Heart right ventricle (tissue), 16 donors: ENCODE measurements around the gene POLE. TPM values are rescaled to one million over a fixed set of nuclear protein-coding genes. Genes with fewer than 3 reads are reported as not detected.

ENCODE experiments used
- ATAC-seq, 8 donors: fragments of 200-7000 bp; cut with Tn5 transposase; one replicate each; pipeline ENCODE4 v1.9.1; 2020; ENCODE audit warnings: mild to moderate bottlenecking in 8 of 8, moderate library complexity in 8 of 8, moderate number of reproducible peaks in 1 of 8
- DNase-seq, 2 donors: peaks; one replicate each; pipeline ENCODE4 v3.0.0-alpha.2; 2020
- H3K27ac ChIP-seq, 10 donors: fragments of 200-600 bp; sonication (generic) in 2 of 10; one replicate each; pipeline versions ENCODE4 v1.5.0 to v1.8.0; 2020 to 2022; ENCODE audit warnings: mild to moderate bottlenecking in 3 of 10
- H3K27me3 ChIP-seq, 7 donors: fragments of 200-600 bp; one replicate each; pipeline ENCODE4 v1.8.0; 2021 to 2022; ENCODE audit warnings: mild to moderate bottlenecking in 2 of 7
- H3K36me3 ChIP-seq, 9 donors: fragments of 200-600 bp; sonication (generic) in 1 of 9; one replicate each; pipeline versions ENCODE4 v1.5.0 to v1.8.0; 2020 to 2022; ENCODE audit warnings: mild to moderate bottlenecking in 2 of 9
- H3K4me1 ChIP-seq, 9 donors: fragments of 200-600 bp; sonication (generic) in 1 of 9; one replicate each; pipeline versions ENCODE4 v1.5.0 to v1.8.0; 2020 to 2022; ENCODE audit warnings: mild to moderate bottlenecking in 4 of 9
- H3K4me3 ChIP-seq, 10 donors: fragments of 200-600 bp; sonication (generic) in 2 of 10; one replicate each; pipeline versions ENCODE4 v1.5.0 to v1.8.0; 2020 to 2022; ENCODE audit warnings: mild to moderate bottlenecking in 7 of 10, moderate library complexity in 2 of 10
- H3K9me3 ChIP-seq, 11 donors: fragments of 200-600 bp in 10 of 11; sonication (generic) in 2 of 11; one replicate each; pipeline versions ENCODE4 v1.5.0 to v1.8.0; 2013 to 2022; ENCODE audit warnings: mild to moderate bottlenecking in 2 of 11, control low read depth in 1 of 11, moderate library complexity in 1 of 11
- WGBS, 2 donors: extraction: QIAGEN DNeasy Blood & Tissue Kit; methylation state at CpG; one replicate each; pipeline ENCODE4 v1.1.7; 2013; ENCODE audit warnings: inconsistent platforms in 1 of 2; 5-methylcytosine and 5-hydroxymethylcytosine counted together
- intact Hi-C, 10 donors: fragments of 100-400 bp; cut with DNase I; formaldehyde crosslinking; loops; one replicate each; pipeline versions ENCODE4 v1.11.1 to v1.14.2; 2022
- polyA plus RNA-seq, 2 donors: library from polyadenylated mRNA; stranded (reverse); fragments of 200-250 nt; gene quantifications; one replicate each; pipeline ENCODE4 v1.2.3, GENCODE V29; 2013
- total RNA-seq, 10 donors: library from RNA; stranded (reverse); fragmentation: NEBNext Ultra II Directional in 3 of 10; extraction: Animal tissue kit (Norgen Biotek cat#: 25700) in 3 of 10; gene quantifications; one replicate each; pipeline versions ENCODE4 v1.2.1 to v1.2.4, GENCODE V29; 2021 to 2023
- TF ChIP-seq, protein P1 (sequence below), 9 donors: fragments of 200-600 bp; sonication (generic) in 2 of 9; IDR thresholded peaks; one replicate each; pipeline versions ENCODE4 v1.5.0 to v1.8.0; 2021 to 2022; ENCODE audit warnings: antibody characterized with exemption in 9 of 9, mild to moderate bottlenecking in 5 of 9, moderate library complexity in 1 of 9
- donor health status: Arrhythmogenic right ventricular cardiomyopathy.
- donor health status: ischemic (EF 13 %, LVEDD 7.1; RV severe dilation, severe dysfunction).
- donor health status: healthy with polysubstance abuse.
- donor health status: DM: no; HTN: yes; CAD: no.
- donor health status: DM: no; HTN: no; CAD: no.
- donor health status: ischemic (EF 25% LVEDD 6.9; RV normal size, moderate dysfunction).
- donor health status: ischemic (EF 25% LVEDD 5.7; RV mildly dilated, moderate dysfunction).
- donor health status: healthy.
- donor health status: DM: yes; HTN: yes; CAD: no.
- donor health status: Ischemic cardiomyopathy.
- donor health status: ischemic (EF 35%, LVEDD 5.7; RV mildly dilated, moderate dysfunction).
- donor health status: nonischemic (EF 11% LVEDD 7.7; RV severe dilation, severe dysfunction).
- donor health status: DM: yes; HTN: yes; CAD: no.
- donor health status: PGD.
- donor health status: ischemic (EF 29% LVEDD 5.4; RV normal size, mild dysfunction).
- donor health status: nonischemic (EF 23%, LVEDD 6.1; RV moderate dilation, normal function).

POLE gene
- total and polyA plus RNA-seq, 12 donors = 6.8 to 25.8 (median 9.9) TPM

DNA sequence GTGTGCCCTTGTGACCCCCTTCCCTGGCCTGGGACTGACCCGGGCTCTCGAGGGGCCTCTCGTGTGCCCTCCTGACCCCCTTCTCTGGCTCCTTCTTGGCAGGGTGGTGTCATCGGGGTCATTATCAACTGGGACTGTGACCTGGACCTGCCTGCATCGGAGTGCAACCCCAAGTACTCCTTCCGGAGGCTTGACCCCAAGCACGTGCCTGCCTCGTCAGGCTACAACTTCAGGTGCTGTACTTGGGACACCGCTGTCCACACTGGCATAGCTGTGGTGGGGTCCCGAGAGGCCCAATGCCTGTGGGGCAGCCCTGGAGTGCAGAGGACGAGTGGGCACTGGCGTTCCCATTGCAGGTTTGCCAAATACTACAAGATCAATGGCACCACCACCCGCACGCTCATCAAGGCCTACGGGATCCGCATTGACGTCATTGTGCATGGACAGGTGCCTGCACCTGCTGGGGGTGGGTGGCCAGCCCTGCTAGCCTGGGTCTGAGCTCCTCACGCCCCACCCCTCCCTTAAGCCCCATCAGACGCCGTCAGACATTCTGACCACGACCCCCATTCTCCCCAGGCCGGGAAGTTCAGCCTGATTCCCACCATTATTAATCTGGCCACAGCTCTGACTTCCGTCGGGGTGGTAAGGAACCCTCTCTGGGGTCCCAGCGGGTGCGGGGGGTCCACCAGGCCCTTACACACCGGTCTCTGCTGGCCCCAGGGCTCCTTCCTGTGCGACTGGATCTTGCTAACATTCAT lies 66.1 kb downstream of the POLE start:
- no peak overlapping the region for H3K27ac ChIP-seq
- 79 to 83% methylated on average over 28 of the region's 28 CpGs for WGBS, 2 donors
- intact Hi-C loops = no loop called here
- no peak overlapping the region for H3K4me3 ChIP-seq
- peaks cover 0 to 18% (median 5%) of the 10 kb centered on the region in 11 donors for H3K9me3 ChIP-seq
- peaks cover 0 to 18% (median 12%) of the 10 kb centered on the region in 9 donors for H3K4me1 ChIP-seq
- ATAC-seq (no peak), DNase-seq (no peak)
- TF ChIP-seq, protein P1, sequence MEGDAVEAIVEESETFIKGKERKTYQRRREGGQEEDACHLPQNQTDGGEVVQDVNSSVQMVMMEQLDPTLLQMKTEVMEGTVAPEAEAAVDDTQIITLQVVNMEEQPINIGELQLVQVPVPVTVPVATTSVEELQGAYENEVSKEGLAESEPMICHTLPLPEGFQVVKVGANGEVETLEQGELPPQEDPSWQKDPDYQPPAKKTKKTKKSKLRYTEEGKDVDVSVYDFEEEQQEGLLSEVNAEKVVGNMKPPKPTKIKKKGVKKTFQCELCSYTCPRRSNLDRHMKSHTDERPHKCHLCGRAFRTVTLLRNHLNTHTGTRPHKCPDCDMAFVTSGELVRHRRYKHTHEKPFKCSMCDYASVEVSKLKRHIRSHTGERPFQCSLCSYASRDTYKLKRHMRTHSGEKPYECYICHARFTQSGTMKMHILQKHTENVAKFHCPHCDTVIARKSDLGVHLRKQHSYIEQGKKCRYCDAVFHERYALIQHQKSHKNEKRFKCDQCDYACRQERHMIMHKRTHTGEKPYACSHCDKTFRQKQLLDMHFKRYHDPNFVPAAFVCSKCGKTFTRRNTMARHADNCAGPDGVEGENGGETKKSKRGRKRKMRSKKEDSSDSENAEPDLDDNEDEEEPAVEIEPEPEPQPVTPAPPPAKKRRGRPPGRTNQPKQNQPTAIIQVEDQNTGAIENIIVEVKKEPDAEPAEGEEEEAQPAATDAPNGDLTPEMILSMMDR (IDR thresholded peaks at IDR 0.05) = no peak
- peaks cover 27 to 46% (median 40%) of the 10 kb centered on the region in 7 donors for H3K27me3 ChIP-seq
- peaks cover 0 to 27% (median 0%) of the 10 kb centered on the region in 9 donors for H3K36me3 ChIP-seq

DNA sequence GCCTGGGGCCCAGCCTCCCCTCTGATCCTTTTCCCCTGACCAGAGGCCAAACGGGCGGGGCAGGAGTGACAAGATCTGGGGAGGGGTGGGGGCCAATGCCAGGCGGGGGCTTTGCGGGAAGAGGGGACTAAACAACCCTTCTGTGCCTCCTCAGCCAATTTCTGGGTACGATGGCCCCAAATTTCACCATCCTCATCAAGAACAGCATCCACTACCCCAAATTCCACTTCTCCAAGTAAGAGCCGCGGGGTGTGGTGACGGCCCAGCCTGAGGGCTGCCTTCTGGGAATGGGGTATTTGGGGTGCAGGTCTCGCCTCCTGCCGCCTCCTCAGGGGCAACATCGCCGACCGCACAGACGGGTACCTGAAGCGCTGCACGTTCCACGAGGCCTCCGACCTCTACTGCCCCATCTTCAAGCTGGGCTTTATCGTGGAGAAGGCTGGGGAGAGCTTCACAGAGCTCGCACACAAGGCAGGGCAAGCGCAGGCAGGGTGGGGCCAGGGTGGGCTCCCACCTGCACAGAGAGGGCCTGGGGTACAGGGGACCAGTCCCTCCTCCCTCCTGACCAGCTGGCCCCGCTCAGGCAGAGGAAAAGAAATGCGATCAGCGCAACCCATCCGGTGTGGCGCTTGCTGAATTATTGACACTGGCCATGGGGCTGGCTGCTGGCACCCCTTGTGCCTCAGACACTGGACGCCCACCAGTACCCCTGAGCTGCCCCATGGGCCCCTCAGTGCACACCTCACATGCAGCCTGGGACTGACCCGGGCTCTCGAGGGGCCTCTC lies 66.8 kb downstream of the POLE start:
- H3K4me1 ChIP-seq = peaks cover 0 to 18% (median 12%) of the 10 kb centered on the region in 9 donors
- WGBS, 2 donors = 58 to 59% methylated on average over 29 of the region's 29 CpGs
- TF ChIP-seq, protein P1 (IDR thresholded peaks at IDR 0.05) = no peak
- H3K9me3 ChIP-seq = peaks cover 0 to 21% (median 5%) of the 10 kb centered on the region in 11 donors
- H3K27me3 ChIP-seq = peaks cover 33 to 54% (median 47%) of the 10 kb centered on the region in 7 donors
- ATAC-seq = no peak
- H3K36me3 ChIP-seq = peaks cover 0 to 19% (median 0%) of the 10 kb centered on the region in 9 donors
- no peak overlapping the region for H3K27ac ChIP-seq
- no peak overlapping the region for H3K4me3 ChIP-seq
- intact Hi-C loops = no loop called here
- DNase-seq = no peak

DNA sequence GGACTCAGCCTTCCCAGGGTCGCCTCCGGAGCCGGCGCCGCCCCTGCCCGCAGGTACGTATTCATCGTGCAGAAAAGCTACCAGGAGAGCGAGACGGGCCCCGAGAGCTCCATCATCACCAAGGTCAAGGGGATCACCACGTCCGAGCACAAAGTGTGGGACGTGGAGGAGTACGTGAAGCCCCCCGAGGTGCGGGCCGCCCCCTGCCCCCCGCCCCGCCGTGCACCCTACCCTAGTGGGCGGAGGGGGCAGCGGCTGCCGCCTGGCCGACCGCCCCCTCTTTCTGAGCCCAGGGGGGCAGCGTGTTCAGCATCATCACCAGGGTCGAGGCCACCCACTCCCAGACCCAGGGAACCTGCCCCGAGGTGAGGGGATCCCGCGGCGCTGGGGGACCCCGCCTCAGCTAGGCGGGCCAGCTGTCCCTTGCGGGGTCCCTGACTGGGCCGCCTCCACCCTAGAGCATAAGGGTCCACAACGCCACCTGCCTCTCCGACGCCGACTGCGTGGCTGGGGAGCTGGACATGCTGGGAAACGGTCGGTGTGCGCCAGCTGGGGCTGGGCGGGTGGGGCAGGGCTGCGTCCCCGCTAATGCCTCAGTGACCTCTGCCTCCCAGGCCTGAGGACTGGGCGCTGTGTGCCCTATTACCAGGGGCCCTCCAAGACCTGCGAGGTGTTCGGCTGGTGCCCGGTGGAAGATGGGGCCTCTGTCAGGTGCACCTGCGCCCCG lies 67.6 kb downstream of the POLE start:
- ATAC-seq (no peak), DNase-seq (no peak)
- intact Hi-C loops = loop anchor here in 9 of 10 donors (5.0 to 10.0 kb wide), 3 partner anchors 202 to 467 kb away; no protein-coding TSS in a partner anchor
- Histone ChIP-seq H3K9me3 (peaks cover 0 to 21% (median 5%) of the 10 kb centered on the region in 11 donors), H3K4me3 (no peak overlapping the region), H3K36me3 (peaks cover 0 to 12% (median 0%) of the 10 kb centered on the region in 9 donors), H3K27me3 (peaks cover 33 to 57% (median 50%) of the 10 kb centered on the region in 7 donors), H3K27ac (no peak overlapping the region), H3K4me1 (peaks cover 0 to 18% (median 12%) of the 10 kb centered on the region in 9 donors)
- TF ChIP-seq, protein P1 (IDR thresholded peaks at IDR 0.05) = no peak
- 14 to 17% methylated on average over 52 to 53 of the region's 53 CpGs for WGBS, 2 donors

DNA sequence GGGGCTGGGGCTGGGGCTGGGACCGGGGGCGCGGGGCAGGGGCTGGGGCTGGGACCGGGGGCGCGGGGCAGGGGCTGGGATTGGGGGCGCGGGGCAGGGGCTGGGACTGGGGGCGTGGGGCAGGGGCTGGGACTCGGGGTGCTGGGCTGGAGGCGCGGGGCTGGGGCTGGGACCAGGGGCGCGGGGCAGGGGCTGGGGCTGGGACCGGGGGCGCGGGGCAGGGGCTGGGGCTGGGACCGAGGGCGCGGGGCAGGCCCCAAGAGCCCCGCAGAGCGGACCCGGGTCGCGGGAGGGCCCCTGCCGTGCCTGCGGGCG lies 68.1 kb downstream of the POLE start:
- TF ChIP-seq, protein P1 (IDR thresholded peaks at IDR 0.05) = no peak
- H3K36me3 ChIP-seq = peaks cover 0 to 6% (median 0%) of the 10 kb centered on the region in 9 donors
- ATAC-seq = no peak
- H3K27me3 ChIP-seq = peaks cover 33 to 57% (median 50%) of the 10 kb centered on the region in 7 donors
- intact Hi-C loops = loop anchor here in 9 of 10 donors (5.0 to 10.0 kb wide), 3 partner anchors 202 to 467 kb away; no protein-coding TSS in a partner anchor
- no peak overlapping the region for H3K27ac ChIP-seq
- H3K9me3 ChIP-seq = peaks cover 0 to 21% (median 5%) of the 10 kb centered on the region in 11 donors
- DNase-seq = no peak
- peaks cover 0 to 18% (median 12%) of the 10 kb centered on the region in 9 donors for H3K4me1 ChIP-seq
- no peak overlapping the region for H3K4me3 ChIP-seq
- 0 to 7% methylated on average over 8 to 28 of the region's 28 CpGs for WGBS, 2 donors
